ENCODE measurements around the gene WDR13. TPM values are rescaled to one million over a fixed set of nuclear protein-coding genes. Genes with fewer than 3 reads are reported as not detected.

WDR13 gene
- total RNA-seq, 1 experiment from 2014 or later = 138 TPM

GRCh38 chrX:48584698-48585097, 12.6 kb upstream of the WDR13 start:
- no peak for TF ChIP-seq CTCF (IDR thresholded peaks at IDR 0.05; ENCODE audit: unreplicated experiment)
- Mint-ChIP-seq H3K4me1 (ENCODE audit: insufficient read depth, unreplicated experiment) (no peaks in the 10 kb centered on the region), H3K27ac (ENCODE audit: low read depth, unreplicated experiment) (no peak overlapping the region), H3K9me3 (ENCODE audit: unreplicated experiment) (no peaks in the 10 kb centered on the region), H3K4me3 (ENCODE audit: unreplicated experiment) (no peak overlapping the region), H3K36me3 (ENCODE audit: insufficient read depth, unreplicated experiment) (no peaks in the 10 kb centered on the region), H3K27me3 (ENCODE audit: insufficient read depth, unreplicated experiment) (no peaks in the 10 kb centered on the region)
- DNase-seq (ENCODE audit: unreplicated experiment) = no peak
- CTCF ChIA-PET = no interaction called here
- intact Hi-C loops (cut with micrococcal nuclease) = no loop called here
- no TSS peak for BruUV-seq (replicated peaks)
- POLR2A ChIA-PET = no interaction called here

- Mint-ChIP-seq H3K27me3 (ENCODE audit: insufficient read depth, unreplicated experiment) (no peaks in the 10 kb centered on the region), H3K4me3 (ENCODE audit: unreplicated experiment) (peak overlapping the region; percentile 70), H3K36me3 (ENCODE audit: insufficient read depth, unreplicated experiment) (no peaks in the 10 kb centered on the region), H3K27ac (ENCODE audit: low read depth, unreplicated experiment) (peak overlapping the region; percentile 90), H3K4me1 (ENCODE audit: insufficient read depth, unreplicated experiment) (peaks cover 7% of the 10 kb centered on the region), H3K9me3 (ENCODE audit: unreplicated experiment) (no peaks in the 10 kb centered on the region)
- TF ChIP-seq CTCF (IDR thresholded peaks at IDR 0.05; ENCODE audit: unreplicated experiment) = no peak
- BruUV-seq (replicated peaks) = no TSS peak
- ChIA-PET CTCF (interaction anchor here (0.6 to 1.8 kb wide), 4 partner anchors 12 to 115 kb away, joined by 3 to 6 read pairs (median 5); no protein-coding TSS in a partner anchor), POLR2A (interaction anchor here (1.0 to 3.7 kb wide), 6 partner anchors 8 to 58 kb away, joined by 3 to 38 read pairs (median 4); partner anchors contain the start of gene RBM3)
- intact Hi-C loops (cut with micrococcal nuclease) = loop anchor here (2.0 to 5.0 kb wide), 3 partner anchors 15 to 507 kb away; partner anchors contain the start of genes FTSJ1 and RBM3
- peak; percentile 81 for DNase-seq (ENCODE audit: unreplicated experiment)
These were observed 7.7 kb upstream of the WDR13 start for GRCh38 chrX:48589482-48590162.

- Mint-ChIP-seq H3K4me3 (ENCODE audit: unreplicated experiment) (peak overlapping the region; percentile 70), H3K36me3 (ENCODE audit: insufficient read depth, unreplicated experiment) (no peaks in the 10 kb centered on the region), H3K27me3 (ENCODE audit: insufficient read depth, unreplicated experiment) (no peaks in the 10 kb centered on the region), H3K27ac (ENCODE audit: low read depth, unreplicated experiment) (peak overlapping the region; percentile 90), H3K9me3 (ENCODE audit: unreplicated experiment) (no peaks in the 10 kb centered on the region), H3K4me1 (ENCODE audit: insufficient read depth, unreplicated experiment) (peaks cover 7% of the 10 kb centered on the region)
- ChIA-PET CTCF (interaction anchor here (0.6 to 1.8 kb wide), 4 partner anchors 12 to 101 kb away, joined by 3 to 6 read pairs (median 4); no protein-coding TSS in a partner anchor), POLR2A (interaction anchor here (1.0 to 3.7 kb wide), 10 partner anchors 8 to 146 kb away, joined by 3 to 38 read pairs (median 5); partner anchors contain the start of gene RBM3)
- TSS peak; percentile 69 for BruUV-seq (replicated peaks)
- intact Hi-C loops (cut with micrococcal nuclease) = loop anchor here (2.0 to 5.0 kb wide), 3 partner anchors 16 to 508 kb away; partner anchors contain the start of genes FTSJ1 and RBM3
- no peak for TF ChIP-seq CTCF (IDR thresholded peaks at IDR 0.05; ENCODE audit: unreplicated experiment)
- DNase-seq (ENCODE audit: unreplicated experiment) = peak; percentile 76
These were observed 6.8 kb upstream of the WDR13 start for GRCh38 chrX:48590203-48591103.
